HEK293 (cell line): ENCODE measurements around the gene STUB1.

Source experiments
- HOXD13 ChIP-seq: sonication (generic); formaldehyde crosslinking; IDR thresholded peaks from 2 replicates; pipeline ENCODE4 v1.8.0; 2022; ENCODE audit warnings: missing genetic modification reagents, borderline replicate concordance
- KLF10 ChIP-seq: fragments of 450-650 bp; IDR thresholded peaks from 2 replicates; pipeline ENCODE4 v1.5.1; 2018; ENCODE audit warnings: missing biosample characterization, mild to moderate bottlenecking, missing genetic modification characterization
- OSR2 ChIP-seq: fragments of 450-650 bp; formaldehyde crosslinking; IDR thresholded peaks from 2 replicates; pipeline ENCODE4 v1.5.1; 2016; ENCODE audit warnings: missing biosample characterization, missing genetic modification characterization
- OVOL3 ChIP-seq: fragments of 450-650 bp; formaldehyde crosslinking; IDR thresholded peaks from 2 replicates; pipeline ENCODE4 v1.5.1; 2016; ENCODE audit warnings: missing biosample characterization, missing genetic modification characterization
- PATZ1 ChIP-seq: fragments of 450-650 bp; formaldehyde crosslinking; IDR thresholded peaks from 2 replicates; pipeline ENCODE4 v1.5.1; 2016; ENCODE audit warnings: missing biosample characterization, missing genetic modification characterization
- PRDM2 ChIP-seq: fragments of 450-650 bp; formaldehyde crosslinking; IDR thresholded peaks from 2 replicates; pipeline ENCODE4 v1.5.1; 2016; ENCODE audit warnings: missing biosample characterization, missing genetic modification characterization, borderline replicate concordance
- WT1 ChIP-seq: fragments of 450-650 bp; formaldehyde crosslinking; IDR thresholded peaks from 2 replicates; pipeline ENCODE4 v1.5.1; 2016; ENCODE audit warnings: missing biosample characterization, missing genetic modification characterization
- ZFP69B ChIP-seq: fragments of 450-650 bp; formaldehyde crosslinking; IDR thresholded peaks from 2 replicates; pipeline ENCODE4 v1.5.1; 2016; ENCODE audit warnings: missing biosample characterization, missing genetic modification characterization
- ZNF112 ChIP-seq: fragments of 450-650 bp; formaldehyde crosslinking; IDR thresholded peaks from 2 replicates; pipeline ENCODE4 v1.5.0; 2017; ENCODE audit warnings: missing biosample characterization, missing genetic modification characterization
- ZNF146 ChIP-seq: fragments of 450-650 bp; formaldehyde crosslinking; IDR thresholded peaks from 2 replicates; pipeline ENCODE4 v1.5.1; 2016; ENCODE audit warnings: missing biosample characterization, missing genetic modification characterization
- ZNF18 ChIP-seq: fragments of 450-650 bp; formaldehyde crosslinking; IDR thresholded peaks from 2 replicates; pipeline ENCODE4 v1.5.1; 2016; ENCODE audit warnings: missing biosample characterization, missing genetic modification characterization
- ZNF223 ChIP-seq: fragments of 450-650 bp; formaldehyde crosslinking; IDR thresholded peaks from 2 replicates; pipeline ENCODE4 v1.5.1; 2016; ENCODE audit warnings: missing biosample characterization, missing genetic modification characterization
- ZNF24 ChIP-seq: fragments of 450-650 bp; formaldehyde crosslinking; IDR thresholded peaks from 2 replicates; pipeline ENCODE4 v1.5.1; 2016; ENCODE audit warnings: missing biosample characterization, missing genetic modification characterization
- ZNF354C ChIP-seq: fragments of 450-650 bp; formaldehyde crosslinking; IDR thresholded peaks from 2 replicates; pipeline ENCODE4 v1.5.1; 2016; ENCODE audit warnings: missing biosample characterization, missing genetic modification characterization, low read depth, borderline replicate concordance
- ZNF510 ChIP-seq: fragments of 450-650 bp; formaldehyde crosslinking; IDR thresholded peaks from 2 replicates; pipeline ENCODE4 v1.5.1; 2018; ENCODE audit warnings: mild to moderate bottlenecking, missing genetic modification characterization, missing biosample characterization; ENCODE audit not compliant: insufficient replicate concordance
- ZNF521 ChIP-seq: fragments of 450-650 bp; formaldehyde crosslinking; IDR thresholded peaks from 2 replicates; pipeline ENCODE4 v1.5.1; 2017; ENCODE audit warnings: missing biosample characterization, mild to moderate bottlenecking, missing genetic modification characterization
- ZNF555 ChIP-seq: fragments of 450-650 bp; formaldehyde crosslinking; conservative IDR thresholded peaks from 2 replicates; pipeline ENCODE4 v1.5.1; 2017; ENCODE audit warnings: missing biosample characterization, mild to moderate bottlenecking, missing genetic modification characterization, inconsistent platforms
- ZNF768 ChIP-seq: fragments of 450-650 bp; formaldehyde crosslinking; IDR thresholded peaks from 2 replicates; pipeline ENCODE4 v1.5.1; 2018; ENCODE audit warnings: missing biosample characterization, mild to moderate bottlenecking, missing genetic modification characterization
- ZNF792 ChIP-seq: fragments of 450-650 bp; formaldehyde crosslinking; IDR thresholded peaks from 2 replicates; pipeline ENCODE4 v1.5.1; 2016; ENCODE audit warnings: missing biosample characterization, missing genetic modification characterization
- ZNF830 ChIP-seq: fragments of 450-650 bp; IDR thresholded peaks from 2 replicates; pipeline ENCODE4 v1.5.0; 2018; ENCODE audit warnings: missing biosample characterization, missing genetic modification characterization, low read depth, mild to moderate bottlenecking, moderate library complexity
- TF ChIP-seq, protein P1 (sequence below): fragments of 450-650 bp; formaldehyde crosslinking; IDR thresholded peaks from 2 replicates; pipeline ENCODE4 v1.5.1; 2016; ENCODE audit warnings: missing biosample characterization, missing genetic modification characterization
- TF ChIP-seq, protein P2 (sequence below): fragments of 450-650 bp; formaldehyde crosslinking; IDR thresholded peaks from 2 replicates; pipeline ENCODE4 v1.5.1; 2017; ENCODE audit warnings: missing biosample characterization, missing genetic modification characterization
- TF ChIP-seq, protein P3 (sequence below): fragments of 450-650 bp; formaldehyde crosslinking; IDR thresholded peaks from 2 replicates; pipeline ENCODE4 v1.5.1; 2016; ENCODE audit warnings: missing biosample characterization, missing genetic modification characterization
- TF ChIP-seq, protein P4 (sequence below): fragments of 450-650 bp; formaldehyde crosslinking; IDR thresholded peaks from 2 replicates; pipeline ENCODE4 v1.5.1; 2017; ENCODE audit warnings: missing biosample characterization, missing genetic modification characterization

The STUB1 gene

DNA sequence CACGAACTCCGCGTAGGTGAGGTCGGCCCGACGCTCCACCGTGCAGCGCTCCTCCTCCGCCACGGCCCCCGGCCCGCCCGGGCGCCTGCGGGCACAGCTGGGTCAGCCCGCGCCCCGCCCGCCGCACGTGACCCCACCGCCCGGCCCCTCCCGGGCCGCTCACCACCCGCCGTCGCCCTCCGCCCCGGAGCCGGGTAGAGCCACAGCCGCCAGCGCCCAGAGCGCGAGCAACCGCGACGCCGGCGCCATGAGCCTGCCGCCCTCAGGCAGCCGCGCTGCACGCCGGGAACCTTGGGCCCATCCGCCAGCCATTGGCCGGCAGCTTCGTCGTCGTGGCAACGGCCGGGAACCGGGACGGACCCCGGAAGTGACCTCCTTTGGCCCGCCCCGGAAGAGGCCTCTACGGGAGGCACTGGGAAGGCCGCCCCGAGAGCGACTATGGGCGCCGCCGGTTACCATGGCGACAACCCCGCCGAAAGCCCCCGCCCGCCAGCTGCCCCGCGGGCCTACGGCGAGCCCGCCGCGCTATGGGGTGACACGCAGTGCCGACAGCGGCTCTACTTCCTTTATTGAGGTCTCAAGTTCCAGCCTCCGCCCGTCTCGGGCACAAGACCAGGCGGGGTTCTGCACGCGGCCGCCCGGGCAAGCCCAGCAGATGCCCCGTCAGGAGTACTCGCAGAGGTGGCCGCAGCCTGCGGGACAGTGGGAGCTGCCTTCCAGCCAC is 4.0 kb downstream of the STUB1 start, which contains the start of gene JMJD8 (continued):
- TF ChIP-seq, protein P1, sequence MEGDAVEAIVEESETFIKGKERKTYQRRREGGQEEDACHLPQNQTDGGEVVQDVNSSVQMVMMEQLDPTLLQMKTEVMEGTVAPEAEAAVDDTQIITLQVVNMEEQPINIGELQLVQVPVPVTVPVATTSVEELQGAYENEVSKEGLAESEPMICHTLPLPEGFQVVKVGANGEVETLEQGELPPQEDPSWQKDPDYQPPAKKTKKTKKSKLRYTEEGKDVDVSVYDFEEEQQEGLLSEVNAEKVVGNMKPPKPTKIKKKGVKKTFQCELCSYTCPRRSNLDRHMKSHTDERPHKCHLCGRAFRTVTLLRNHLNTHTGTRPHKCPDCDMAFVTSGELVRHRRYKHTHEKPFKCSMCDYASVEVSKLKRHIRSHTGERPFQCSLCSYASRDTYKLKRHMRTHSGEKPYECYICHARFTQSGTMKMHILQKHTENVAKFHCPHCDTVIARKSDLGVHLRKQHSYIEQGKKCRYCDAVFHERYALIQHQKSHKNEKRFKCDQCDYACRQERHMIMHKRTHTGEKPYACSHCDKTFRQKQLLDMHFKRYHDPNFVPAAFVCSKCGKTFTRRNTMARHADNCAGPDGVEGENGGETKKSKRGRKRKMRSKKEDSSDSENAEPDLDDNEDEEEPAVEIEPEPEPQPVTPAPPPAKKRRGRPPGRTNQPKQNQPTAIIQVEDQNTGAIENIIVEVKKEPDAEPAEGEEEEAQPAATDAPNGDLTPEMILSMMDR = no peak
- TF ChIP-seq ZNF521 (tag by site-specific recombination) (no peak), KLF10 (tag by site-specific recombination) (peak; percentile 48; the same call in 1 of the 2 replicates), ZNF555 (tag by site-specific recombination) (no peak), ZNF112 (tag by site-specific recombination) (no peak), ZFP69B (tag by site-specific recombination) (no peak), ZNF830 (tag by site-specific recombination) (no peak), PATZ1 (peak; percentile 81), ZNF24 (tag by site-specific recombination) (no peak), ZNF510 (no peak), ZNF354C (tag by site-specific recombination) (no peak), OSR2 (tag by site-specific recombination) (no peak), PRDM2 (tag by site-specific recombination) (no peak), ZNF792 (tag by site-specific recombination) (no peak), WT1 (tag by site-specific recombination) (peak; percentile 45), ZNF768 (tag by site-specific recombination) (no peak), ZNF223 (tag by site-specific recombination) (no peak), HOXD13 (no peak), ZNF18 (tag by site-specific recombination) (no peak), OVOL3 (tag by site-specific recombination) (no peak), ZNF146 (tag by site-specific recombination) (no peak)
- TF ChIP-seq, protein P2, sequence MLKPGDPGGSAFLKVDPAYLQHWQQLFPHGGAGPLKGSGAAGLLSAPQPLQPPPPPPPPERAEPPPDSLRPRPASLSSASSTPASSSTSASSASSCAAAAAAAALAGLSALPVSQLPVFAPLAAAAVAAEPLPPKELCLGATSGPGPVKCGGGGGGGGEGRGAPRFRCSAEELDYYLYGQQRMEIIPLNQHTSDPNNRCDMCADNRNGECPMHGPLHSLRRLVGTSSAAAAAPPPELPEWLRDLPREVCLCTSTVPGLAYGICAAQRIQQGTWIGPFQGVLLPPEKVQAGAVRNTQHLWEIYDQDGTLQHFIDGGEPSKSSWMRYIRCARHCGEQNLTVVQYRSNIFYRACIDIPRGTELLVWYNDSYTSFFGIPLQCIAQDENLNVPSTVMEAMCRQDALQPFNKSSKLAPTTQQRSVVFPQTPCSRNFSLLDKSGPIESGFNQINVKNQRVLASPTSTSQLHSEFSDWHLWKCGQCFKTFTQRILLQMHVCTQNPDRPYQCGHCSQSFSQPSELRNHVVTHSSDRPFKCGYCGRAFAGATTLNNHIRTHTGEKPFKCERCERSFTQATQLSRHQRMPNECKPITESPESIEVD (tag by site-specific recombination) = no peak
- TF ChIP-seq, protein P3, sequence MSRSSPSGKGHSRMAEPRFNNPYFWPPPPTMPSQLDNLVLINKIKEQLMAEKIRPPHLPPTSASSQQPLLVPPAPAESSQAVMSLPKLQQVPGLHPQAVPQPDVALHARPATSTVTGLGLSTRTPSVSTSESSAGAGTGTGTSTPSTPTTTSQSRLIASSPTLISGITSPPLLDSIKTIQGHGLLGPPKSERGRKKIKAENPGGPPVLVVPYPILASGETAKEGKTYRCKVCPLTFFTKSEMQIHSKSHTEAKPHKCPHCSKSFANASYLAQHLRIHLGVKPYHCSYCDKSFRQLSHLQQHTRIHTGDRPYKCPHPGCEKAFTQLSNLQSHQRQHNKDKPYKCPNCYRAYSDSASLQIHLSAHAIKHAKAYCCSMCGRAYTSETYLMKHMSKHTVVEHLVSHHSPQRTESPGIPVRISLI (tag by site-specific recombination) = no peak
- TF ChIP-seq, protein P4, sequence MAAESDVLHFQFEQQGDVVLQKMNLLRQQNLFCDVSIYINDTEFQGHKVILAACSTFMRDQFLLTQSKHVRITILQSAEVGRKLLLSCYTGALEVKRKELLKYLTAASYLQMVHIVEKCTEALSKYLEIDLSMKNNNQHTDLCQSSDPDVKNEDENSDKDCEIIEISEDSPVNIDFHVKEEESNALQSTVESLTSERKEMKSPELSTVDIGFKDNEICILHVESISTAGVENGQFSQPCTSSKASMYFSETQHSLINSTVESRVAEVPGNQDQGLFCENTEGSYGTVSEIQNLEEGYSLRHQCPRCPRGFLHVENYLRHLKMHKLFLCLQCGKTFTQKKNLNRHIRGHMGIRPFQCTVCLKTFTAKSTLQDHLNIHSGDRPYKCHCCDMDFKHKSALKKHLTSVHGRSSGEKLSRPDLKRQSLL = peak; percentile 92
